RWPE1 (cell line): ENCODE results near the gene EML1.

Experiments used
- CTCF ChIA-PET: fragments of 350-600 bp; sonication (Branson Sonifier 250); formaldehyde crosslinking; extraction: SDS; loops from one replicate; lab custom pipeline; 2021; lab: Yijun Ruan, JAX
- POLR2A ChIA-PET: fragments of 400-600 bp; formaldehyde crosslinking; extraction: SDS; loops from one replicate; lab custom pipeline; 2020; ENCODE audit warnings: antibody characterized with exemption; ENCODE audit not compliant: low non-redundant PET; lab: Yijun Ruan, JAX
- DNase-seq: peaks from one replicate; pipeline ENCODE4 v3.0.0; 2012; ENCODE audit warnings: low spot score
- H3K27ac ChIP-seq: fragments of 450-650 bp; 2 replicates; pipeline ENCODE4 v1.5.1; 2017
- TF ChIP-seq, protein P1 (sequence below): fragments of 450-650 bp; conservative IDR thresholded peaks from 2 replicates; pipeline ENCODE4 v1.5.1; 2017; ENCODE audit warnings: low read depth, mild to moderate bottlenecking

The EML1 gene

DNA sequence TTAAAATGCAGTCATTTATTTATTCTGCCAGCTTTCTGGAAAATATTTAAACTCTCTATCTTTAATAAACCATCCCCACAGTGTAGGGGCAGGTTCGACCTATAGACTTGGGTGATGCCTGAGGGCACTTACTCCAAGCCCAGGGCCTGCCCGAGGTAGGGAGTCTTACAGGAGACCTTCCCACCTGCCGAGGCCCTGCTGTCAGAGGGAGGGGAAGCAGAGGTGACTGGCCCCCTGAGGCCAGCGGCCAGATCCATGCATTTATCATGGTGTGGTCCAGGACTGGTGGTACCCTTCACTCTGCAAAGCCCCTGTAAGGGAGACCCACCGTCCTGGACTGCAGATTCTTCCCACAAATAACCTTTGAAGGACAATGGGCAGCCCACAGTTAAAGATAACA, 7.6 kb downstream of the EML1 start:
- H3K27ac ChIP-seq, result no peak overlapping the region
- ChIA-PET POLR2A (no interaction called here), CTCF (interaction anchor here (0.6 kb wide), 1 partner anchor 421 kb away, joined by 4 read pairs; no protein-coding TSS in a partner anchor)
- no peak for DNase-seq
- TF ChIP-seq, protein P1, sequence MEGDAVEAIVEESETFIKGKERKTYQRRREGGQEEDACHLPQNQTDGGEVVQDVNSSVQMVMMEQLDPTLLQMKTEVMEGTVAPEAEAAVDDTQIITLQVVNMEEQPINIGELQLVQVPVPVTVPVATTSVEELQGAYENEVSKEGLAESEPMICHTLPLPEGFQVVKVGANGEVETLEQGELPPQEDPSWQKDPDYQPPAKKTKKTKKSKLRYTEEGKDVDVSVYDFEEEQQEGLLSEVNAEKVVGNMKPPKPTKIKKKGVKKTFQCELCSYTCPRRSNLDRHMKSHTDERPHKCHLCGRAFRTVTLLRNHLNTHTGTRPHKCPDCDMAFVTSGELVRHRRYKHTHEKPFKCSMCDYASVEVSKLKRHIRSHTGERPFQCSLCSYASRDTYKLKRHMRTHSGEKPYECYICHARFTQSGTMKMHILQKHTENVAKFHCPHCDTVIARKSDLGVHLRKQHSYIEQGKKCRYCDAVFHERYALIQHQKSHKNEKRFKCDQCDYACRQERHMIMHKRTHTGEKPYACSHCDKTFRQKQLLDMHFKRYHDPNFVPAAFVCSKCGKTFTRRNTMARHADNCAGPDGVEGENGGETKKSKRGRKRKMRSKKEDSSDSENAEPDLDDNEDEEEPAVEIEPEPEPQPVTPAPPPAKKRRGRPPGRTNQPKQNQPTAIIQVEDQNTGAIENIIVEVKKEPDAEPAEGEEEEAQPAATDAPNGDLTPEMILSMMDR, result no peak

DNA sequence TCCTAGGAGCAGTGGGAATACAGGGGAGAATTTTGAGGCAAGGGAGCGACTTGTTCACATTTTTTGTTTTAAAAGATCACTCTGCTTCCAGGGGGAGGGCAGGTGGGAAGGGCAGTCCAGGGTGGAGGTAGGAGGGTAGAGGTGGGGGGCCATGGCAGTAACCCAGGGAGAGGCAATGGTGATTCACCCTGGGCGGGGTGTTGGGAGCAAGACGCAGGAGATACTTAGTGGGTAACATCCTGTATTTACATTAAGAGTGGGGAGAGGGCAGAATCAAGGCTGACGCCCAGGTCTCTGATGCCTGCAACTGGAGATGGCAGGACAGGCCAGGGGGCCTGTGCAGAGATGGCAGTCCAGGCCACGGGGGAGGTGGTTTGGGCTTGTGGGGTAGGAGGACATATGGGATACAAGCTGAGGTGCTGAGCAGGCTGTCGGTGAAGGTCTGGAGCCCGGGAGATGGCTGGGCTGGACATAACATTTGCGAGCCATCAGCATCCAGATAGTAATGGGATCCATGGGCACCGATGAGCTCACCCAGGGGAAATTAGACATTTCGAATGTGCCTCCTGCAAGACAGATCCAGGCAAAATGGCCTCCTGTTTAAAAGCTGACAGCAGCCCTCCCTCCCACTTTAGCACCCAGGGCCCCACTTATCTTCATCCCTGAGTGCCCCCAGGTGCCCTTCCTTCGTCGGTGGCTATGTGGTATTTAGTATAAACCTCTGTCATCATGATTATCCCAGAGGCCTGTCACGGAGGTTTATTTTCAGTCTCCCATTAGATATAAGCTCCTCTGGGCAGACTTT, 9.3 kb downstream of the EML1 start:
- CTCF ChIA-PET, result no interaction called here
- DNase-seq, result no peak

DNA sequence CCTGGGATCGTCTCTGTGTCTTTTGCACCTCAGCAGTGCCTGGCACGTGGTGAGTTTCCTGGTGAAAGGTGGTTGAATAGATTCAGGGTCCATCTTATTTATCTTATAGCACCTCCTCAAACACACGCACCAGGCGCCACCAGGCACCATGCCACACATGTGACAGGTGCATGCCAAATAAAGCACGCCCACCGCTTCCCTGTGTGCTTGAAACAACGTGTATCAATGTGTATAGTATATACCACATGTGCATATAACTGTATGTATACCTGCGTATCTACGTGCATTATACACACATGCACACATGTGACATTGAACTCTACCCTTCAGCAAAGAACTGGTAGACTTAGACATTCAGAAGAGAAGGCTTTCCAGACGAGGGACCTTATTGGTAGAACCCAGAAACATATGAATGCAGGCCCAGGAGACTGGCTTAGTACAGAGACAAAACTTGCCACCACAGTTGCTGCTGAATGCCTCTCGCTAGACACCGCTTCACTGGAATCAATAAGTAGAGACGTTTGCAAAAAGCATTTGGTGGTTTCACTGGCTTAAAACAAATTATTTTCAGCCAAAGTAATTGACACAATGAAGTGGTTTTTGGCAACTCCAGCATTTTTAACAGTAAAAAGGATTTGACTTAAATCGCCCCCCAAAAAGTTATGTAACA, 10.0 kb downstream of the EML1 start:
- ChIA-PET POLR2A (no interaction called here), CTCF (interaction anchor here (1.2 kb wide), 1 partner anchor 73 kb away, joined by 3 read pairs; no protein-coding TSS in a partner anchor)
- no peak overlapping the region for H3K27ac ChIP-seq
- DNase-seq, result no peak
- TF ChIP-seq, protein P1, result no peak

More for the DNA sequence above, 9.3 kb downstream of the EML1 start:
- POLR2A ChIA-PET, result no interaction called here
- TF ChIP-seq, protein P1, result no peak
- no peak overlapping the region for H3K27ac ChIP-seq

DNA sequence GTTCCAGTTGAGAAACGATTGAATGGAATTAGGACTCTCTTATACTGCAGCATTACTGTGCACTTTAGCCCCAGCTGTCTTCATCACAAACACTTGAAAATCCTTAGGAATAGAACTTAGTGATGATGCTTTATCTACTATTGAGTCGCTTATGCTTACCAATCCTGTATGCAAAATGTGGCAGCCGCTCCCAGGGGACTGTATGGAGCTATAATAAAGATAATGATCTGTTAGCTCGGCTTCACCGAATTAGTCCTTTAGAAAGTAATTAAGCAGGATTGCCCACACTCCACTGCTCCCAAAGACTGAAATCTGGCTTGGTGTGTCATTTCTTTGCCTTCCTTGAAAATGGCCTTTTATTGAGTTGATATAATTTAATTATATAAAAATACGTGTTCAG, 10.6 kb downstream of the EML1 start:
- TF ChIP-seq, protein P1, result no peak
- ChIA-PET POLR2A (no interaction called here), CTCF (interaction anchor here (1.2 kb wide), 1 partner anchor 74 kb away, joined by 3 read pairs; no protein-coding TSS in a partner anchor)
- no peak overlapping the region for H3K27ac ChIP-seq
- no peak for DNase-seq

DNA sequence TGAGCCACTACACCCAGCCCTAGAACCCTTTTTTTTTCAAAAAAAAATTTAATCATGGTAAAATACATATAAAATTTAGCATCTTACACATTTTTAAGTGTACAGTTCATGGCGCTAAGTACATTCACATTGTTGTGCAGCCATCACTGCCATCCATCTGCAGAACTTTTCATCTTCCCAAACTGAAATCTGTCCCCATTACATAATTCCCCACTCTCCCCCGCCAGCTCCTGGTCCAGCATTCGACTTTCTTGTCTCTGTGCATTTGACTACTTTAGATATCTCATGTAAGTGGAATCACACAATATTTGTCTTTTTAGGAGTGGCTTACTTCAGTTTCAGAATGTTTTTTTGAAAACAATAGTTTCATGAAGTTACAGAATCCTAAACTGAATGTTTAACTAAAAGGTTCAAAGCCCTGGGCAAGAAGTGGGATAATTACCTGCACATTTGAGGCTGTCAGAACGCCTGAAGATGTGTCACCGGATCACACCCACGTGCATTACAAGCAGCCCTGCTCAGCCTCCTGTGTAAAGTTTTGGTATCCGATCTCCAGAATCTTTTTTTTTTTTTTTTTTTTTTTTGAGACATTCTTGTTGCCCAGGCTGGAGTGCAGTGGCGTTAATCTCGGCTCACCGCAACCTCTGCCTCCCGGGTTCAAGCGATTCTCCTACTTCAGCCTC, 12.7 kb downstream of the EML1 start:
- CTCF ChIA-PET, result interaction anchor here (0.6 to 1.1 kb wide), 2 partner anchors 9 to 118 kb away, joined by 3 to 7 read pairs; no protein-coding TSS in a partner anchor
- H3K27ac ChIP-seq, result no peak overlapping the region
- TF ChIP-seq, protein P1, result no peak
- no peak for DNase-seq
- POLR2A ChIA-PET, result no interaction called here

DNA sequence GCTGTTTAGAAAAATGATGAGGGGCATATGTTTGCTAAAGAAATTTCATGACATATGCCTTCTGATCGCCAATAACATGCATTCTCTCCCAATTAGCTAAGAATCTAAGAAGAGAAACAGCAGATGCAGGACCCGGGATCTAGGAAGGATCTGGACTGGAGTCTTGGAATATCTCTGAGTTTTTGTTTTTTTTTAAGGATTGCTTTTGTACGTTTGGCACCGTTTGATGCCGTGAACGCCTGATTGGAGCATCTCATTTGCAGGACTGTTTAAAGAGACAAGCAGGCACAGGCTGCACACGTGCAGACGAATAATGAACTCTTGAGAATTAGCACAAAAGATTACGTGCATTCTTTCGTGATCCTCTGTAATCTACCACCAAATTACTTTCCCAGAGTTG, 13.6 kb downstream of the EML1 start:
- POLR2A ChIA-PET, result no interaction called here
- DNase-seq, result no peak
- TF ChIP-seq, protein P1, result no peak
- CTCF ChIA-PET, result interaction anchor here (0.6 to 1.1 kb wide), 3 partner anchors 10 to 906 kb away, joined by 3 to 8 read pairs (median 7); no protein-coding TSS in a partner anchor
- no peak overlapping the region for H3K27ac ChIP-seq
